Measurements from ENCODE around the gene CD200R1.

GRCh38 chr3:112974178-112974517 lies 755 bp downstream of the CD200R1 start:
- no peak for TF ChIP-seq CTCF (IDR thresholded peaks at IDR 0.05; ENCODE audit: low read length)
- no peak for TF ChIP-seq EZH2 (IDR thresholded peaks at IDR 0.05; ENCODE audit: borderline replicate concordance, low read length)
